SJSA1 (cell line): ENCODE results near the gene IDH3G. TPM values are rescaled to one million over a fixed set of nuclear protein-coding genes. Genes with fewer than 3 reads are reported as not detected.
A peak's percentile ranks its signal among the peaks of the same experiment; 100 is the strongest.

Source experiments
- DNase-seq, 2 experiments: peaks; one replicate each; pipeline ENCODE4 v3.0.0-alpha.2; 2015 to 2020; ENCODE audit warnings: low spot score in 2 of 2, low read depth in 1 of 2
- H3K27ac ChIP-seq: fragments of 250-450 bp; sonication (Bioruptor Pico); 2 replicates; pipeline ENCODE4 v1.5.1; 2020; ENCODE audit warnings: mild to moderate bottlenecking, moderate library complexity
- H3K27me3 ChIP-seq: fragments of 250-450 bp; sonication (Bioruptor Pico); replicated peaks from 2 replicates; pipeline ENCODE4 v1.5.1; 2020; ENCODE audit warnings: mild to moderate bottlenecking, moderate library complexity
- H3K36me3 ChIP-seq: fragments of 250-450 bp; sonication (Bioruptor Pico); 2 replicates; pipeline ENCODE4 v1.5.1; 2020; ENCODE audit warnings: mild to moderate bottlenecking
- H3K4me1 ChIP-seq: fragments of 250-450 bp; sonication (Bioruptor Pico); replicated peaks from 2 replicates; pipeline ENCODE4 v1.6.1; 2021; ENCODE audit warnings: mild to moderate bottlenecking
- H3K4me3 ChIP-seq: fragments of 250-450 bp; sonication (Bioruptor Pico); 2 replicates; pipeline ENCODE4 v1.5.1; 2020; ENCODE audit warnings: mild to moderate bottlenecking
- H3K9me3 ChIP-seq: fragments of 250-450 bp; sonication (Bioruptor Pico); replicated peaks from 2 replicates; pipeline ENCODE4 v1.5.1; 2020; ENCODE audit warnings: mild to moderate bottlenecking
- total RNA-seq: library from RNA; depleted of rRNA; stranded (reverse); fragments of >200 nt; shearing (Covaris generic); gene quantifications from 2 replicates; pipeline ENCODE4 v1.2.3, GENCODE V29; 2014

Gene IDH3G
- total RNA-seq, 1 experiment from 2014 or later = 80.1 TPM

- no peaks in the 10 kb centered on the region for H3K27me3 ChIP-seq
Measured at GRCh38 chrX:153769865-153770600, 24.1 kb downstream of the IDH3G start.

GRCh38 chrX:153769158-153769864, 24.9 kb downstream of the IDH3G start:
- Histone ChIP-seq H3K27me3 (no peaks in the 10 kb centered on the region), H3K27ac (no peak overlapping the region), H3K4me1 (peaks cover 22% of the 10 kb centered on the region), H3K36me3 (no peaks in the 10 kb centered on the region), H3K9me3 (no peaks in the 10 kb centered on the region), H3K4me3 (no peak overlapping the region)
- no peak for DNase-seq

More at GRCh38 chrX:153769865-153770600, 24.1 kb downstream of the IDH3G start:
- Histone ChIP-seq H3K27ac (no peak overlapping the region), H3K4me1 (peaks cover 19% of the 10 kb centered on the region), H3K36me3 (no peaks in the 10 kb centered on the region), H3K4me3 (no peak overlapping the region), H3K9me3 (no peaks in the 10 kb centered on the region)
- DNase-seq = no peak

GRCh38 chrX:153768311-153769157, 25.6 kb downstream of the IDH3G start:
- Histone ChIP-seq H3K27ac (no peak overlapping the region), H3K27me3 (no peaks in the 10 kb centered on the region), H3K4me3 (no peak overlapping the region), H3K36me3 (no peaks in the 10 kb centered on the region), H3K4me1 (peaks cover 26% of the 10 kb centered on the region), H3K9me3 (no peaks in the 10 kb centered on the region)
- no peak for DNase-seq

- no peaks in the 10 kb centered on the region for H3K27me3 ChIP-seq
- H3K27ac ChIP-seq = no peak overlapping the region
- H3K9me3 ChIP-seq = no peaks in the 10 kb centered on the region
- H3K4me1 ChIP-seq = peaks cover 26% of the 10 kb centered on the region
- DNase-seq = no peak
- H3K4me3 ChIP-seq = no peak overlapping the region
- no peaks in the 10 kb centered on the region for H3K36me3 ChIP-seq
Measured at GRCh38 chrX:153767674-153768055, 26.5 kb downstream of the IDH3G start.

- H3K4me3 ChIP-seq = no peak overlapping the region
- no peaks in the 10 kb centered on the region for H3K9me3 ChIP-seq
- H3K36me3 ChIP-seq = no peaks in the 10 kb centered on the region
- H3K27me3 ChIP-seq = no peaks in the 10 kb centered on the region
- peaks cover 26% of the 10 kb centered on the region for H3K4me1 ChIP-seq
- H3K27ac ChIP-seq = no peak overlapping the region
- DNase-seq = no peak
Measured at GRCh38 chrX:153766871-153767673, 27.1 kb downstream of the IDH3G start.

GRCh38 chrX:153766098-153766817, 27.9 kb downstream of the IDH3G start:
- Histone ChIP-seq H3K4me3 (peak overlapping the region; percentile 30), H3K27ac (peak overlapping the region; percentile 47), H3K9me3 (no peaks in the 10 kb centered on the region), H3K36me3 (no peaks in the 10 kb centered on the region), H3K4me1 (peaks cover 26% of the 10 kb centered on the region), H3K27me3 (no peaks in the 10 kb centered on the region)
- peak; percentile 71 to 84 for DNase-seq

GRCh38 chrX:153765138-153766079, 28.8 kb downstream of the IDH3G start:
- no peaks in the 10 kb centered on the region for H3K9me3 ChIP-seq
- DNase-seq = no peak
- peaks cover 26% of the 10 kb centered on the region for H3K4me1 ChIP-seq
- peak overlapping the region; percentile 30 for H3K4me3 ChIP-seq
- no peaks in the 10 kb centered on the region for H3K27me3 ChIP-seq
- H3K27ac ChIP-seq = peak overlapping the region; percentile 47
- H3K36me3 ChIP-seq = no peaks in the 10 kb centered on the region

- Histone ChIP-seq H3K9me3 (no peaks in the 10 kb centered on the region), H3K27ac (no peak overlapping the region), H3K36me3 (no peaks in the 10 kb centered on the region), H3K27me3 (no peaks in the 10 kb centered on the region), H3K4me3 (no peak overlapping the region), H3K4me1 (peaks cover 26% of the 10 kb centered on the region)
- DNase-seq = no peak
Measured at GRCh38 chrX:153764786-153765137, 29.4 kb downstream of the IDH3G start.

- H3K4me3 ChIP-seq = peak within 1 kb of the TSS; percentile 19; the same call in 1 of the 2 replicates
- H3K9me3 ChIP-seq = no peaks in the 10 kb centered on the region
- H3K4me1 ChIP-seq = peaks cover 26% of the 10 kb centered on the region
- H3K36me3 ChIP-seq = no peaks in the 10 kb centered on the region
- DNase-seq = peak; percentile 50 to 84
- H3K27me3 ChIP-seq = no peaks in the 10 kb centered on the region
- H3K27ac ChIP-seq = no peak within 1 kb of the TSS
Measured at GRCh38 chrX:153763989-153764755, 30.0 kb downstream of the IDH3G start, which contains the start of gene PLXNB3. Gene PLXNB3, plus strand, starts transcription at chrX:153764249. Its CDS starts 1,287 bp downstream, at chrX:153765536.

GRCh38 chrX:153763298-153763932, 30.8 kb downstream of the IDH3G start:
- Histone ChIP-seq H3K4me1 (peaks cover 26% of the 10 kb centered on the region), H3K9me3 (no peaks in the 10 kb centered on the region), H3K36me3 (no peaks in the 10 kb centered on the region), H3K4me3 (no peak overlapping the region), H3K27ac (no peak overlapping the region), H3K27me3 (no peaks in the 10 kb centered on the region)
- DNase-seq = no peak

- Histone ChIP-seq H3K4me3 (no peak overlapping the region), H3K36me3 (no peaks in the 10 kb centered on the region), H3K9me3 (no peaks in the 10 kb centered on the region), H3K27me3 (no peaks in the 10 kb centered on the region), H3K4me1 (peaks cover 26% of the 10 kb centered on the region), H3K27ac (no peak overlapping the region)
- no peak for DNase-seq
Measured at GRCh38 chrX:153762626-153763173, 31.5 kb downstream of the IDH3G start.
